Measurements from ENCODE around the gene SLC4A4.

The SLC4A4 gene

GRCh38 chr4:71550220-71551165 lies 211.7 kb downstream of the SLC4A4 start:
- H3K4me3 ChIP-seq (ENCODE audit: low read depth, low read length) = no peak overlapping the region
- no peak for TF ChIP-seq MYC (IDR thresholded peaks at IDR 0.05; ENCODE audit: low read depth, low read length)
- TF ChIP-seq MAX (IDR thresholded peaks at IDR 0.05; ENCODE audit: low read depth, low read length) = no peak
- TF ChIP-seq CTCF (IDR thresholded peaks at IDR 0.05; ENCODE audit: low read depth, low read length) = no peak
- no peak for TF ChIP-seq POLR2A (IDR thresholded peaks at IDR 0.05; ENCODE audit: extremely low read depth, insufficient read length)
- no peak for DNase-seq (ENCODE audit: low read depth)

- peak; percentile 13 for DNase-seq (ENCODE audit: low read depth)
- TF ChIP-seq MAX (IDR thresholded peaks at IDR 0.05; ENCODE audit: low read depth, low read length) = no peak
- no peak for TF ChIP-seq MYC (IDR thresholded peaks at IDR 0.05; ENCODE audit: low read depth, low read length)
- no peak for TF ChIP-seq POLR2A (IDR thresholded peaks at IDR 0.05; ENCODE audit: extremely low read depth, insufficient read length)
- TF ChIP-seq CTCF (IDR thresholded peaks at IDR 0.05; ENCODE audit: low read depth, low read length) = no peak
- H3K4me3 ChIP-seq (ENCODE audit: low read depth, low read length) = no peak overlapping the region
Observed at GRCh38 chr4:71553605-71554004, 214.8 kb downstream of the SLC4A4 start.

- H3K4me3 ChIP-seq (ENCODE audit: low read depth, low read length) = no peak overlapping the region
- TF ChIP-seq MYC (IDR thresholded peaks at IDR 0.05; ENCODE audit: low read depth, low read length) (no peak), CTCF (IDR thresholded peaks at IDR 0.05; ENCODE audit: low read depth, low read length) (no peak), POLR2A (IDR thresholded peaks at IDR 0.05; ENCODE audit: extremely low read depth, insufficient read length) (no peak), MAX (IDR thresholded peaks at IDR 0.05; ENCODE audit: low read depth, low read length) (no peak)
- no peak for DNase-seq (ENCODE audit: low read depth)
Observed at GRCh38 chr4:71554025-71554424, 215.2 kb downstream of the SLC4A4 start.

- no peak for DNase-seq (ENCODE audit: low read depth)
- no peak overlapping the region for H3K4me3 ChIP-seq (ENCODE audit: low read depth, low read length)
- TF ChIP-seq POLR2A (IDR thresholded peaks at IDR 0.05; ENCODE audit: extremely low read depth, insufficient read length) (no peak), CTCF (IDR thresholded peaks at IDR 0.05; ENCODE audit: low read depth, low read length) (no peak), MYC (IDR thresholded peaks at IDR 0.05; ENCODE audit: low read depth, low read length) (no peak), MAX (IDR thresholded peaks at IDR 0.05; ENCODE audit: low read depth, low read length) (no peak)
Observed at GRCh38 chr4:71558248-71558647, 219.4 kb downstream of the SLC4A4 start.

- TF ChIP-seq POLR2A (IDR thresholded peaks at IDR 0.05; ENCODE audit: extremely low read depth, insufficient read length) (no peak), CTCF (IDR thresholded peaks at IDR 0.05; ENCODE audit: low read depth, low read length) (no peak), MAX (IDR thresholded peaks at IDR 0.05; ENCODE audit: low read depth, low read length) (no peak), MYC (IDR thresholded peaks at IDR 0.05; ENCODE audit: low read depth, low read length) (no peak)
- DNase-seq (ENCODE audit: low read depth) = no peak
- H3K4me3 ChIP-seq (ENCODE audit: low read depth, low read length) = no peak overlapping the region
Observed at GRCh38 chr4:71559957-71560571, 221.2 kb downstream of the SLC4A4 start.
